CD14-positive monocyte (primary cell): ENCODE data around the gene SHROOM4. TPM values are rescaled to one million over a fixed set of nuclear protein-coding genes. Genes with fewer than 3 reads are reported as not detected.

Experiments
- DNase-seq, 3 donors: peaks; one replicate each; pipeline ENCODE4 v3.0.0-alpha.2; 2011 to 2022
- H2AFZ ChIP-seq: 2 replicates; pipeline ENCODE4 v1.6.0; 2012; ENCODE audit warnings: mild to moderate bottlenecking, low read depth, low read length, inconsistent platforms; ENCODE audit not compliant: insufficient read depth, poor library complexity, severe bottlenecking
- H3K27ac ChIP-seq, 2 donors: 1 replicate in 1 of 2; 2 replicates in 1 of 2; pipeline ENCODE4 v1.5.1; 2012 to 2013; ENCODE audit warnings: low read length in 2 of 2, control low read depth in 1 of 2, inconsistent platforms in 1 of 2, low read depth in 1 of 2, mild to moderate bottlenecking in 1 of 2
- H3K27me3 ChIP-seq, 2 donors: one replicate each; pipeline versions ENCODE4 v1.6.0 to v1.6.1; 2011 to 2013; ENCODE audit warnings: low read length in 2 of 2; ENCODE audit not compliant: control insufficient read depth in 2 of 2, insufficient read depth in 2 of 2
- H3K36me3 ChIP-seq, 2 donors: replicated peaks in 1 of 2; 1 replicate in 1 of 2; 2 replicates in 1 of 2; pipeline versions ENCODE4 v1.5.1 to v1.6.1; 2012 to 2013; ENCODE audit warnings: low read length in 2 of 2, control low read depth in 1 of 2, inconsistent platforms in 1 of 2, mild to moderate bottlenecking in 1 of 2; ENCODE audit not compliant: insufficient read depth in 2 of 2, control insufficient read depth in 1 of 2
- H3K4me1 ChIP-seq, 2 donors: 1 replicate in 1 of 2; 2 replicates in 1 of 2; pipeline versions ENCODE4 v1.5.1 to v1.6.1; 2012 to 2013; ENCODE audit warnings: low read length in 2 of 2, control low read depth in 1 of 2, inconsistent platforms in 1 of 2, mild to moderate bottlenecking in 1 of 2, moderate library complexity in 1 of 2; ENCODE audit not compliant: insufficient read depth in 2 of 2, control insufficient read depth in 1 of 2
- H3K4me2 ChIP-seq: replicated peaks from 2 replicates; pipeline ENCODE3; 2012; ENCODE audit warnings: low read length, moderate library complexity, mild to moderate bottlenecking; ENCODE audit not compliant: poor library complexity, severe bottlenecking; ENCODE audit errors: extremely low read depth
- H3K4me3 ChIP-seq, 3 experiments: fragments of 200-600 bp in 1 of 3; sonication (generic) in 1 of 3; replicated peaks in 1 of 3; 1 replicate in 2 of 3; 2 replicates in 1 of 3; pipeline ENCODE4 v1.5.1; 2011 to 2013; ENCODE audit warnings: low read length in 3 of 3, mild to moderate bottlenecking in 3 of 3, control low read depth in 2 of 3, low read depth in 2 of 3, inconsistent platforms in 1 of 3, moderate library complexity in 1 of 3
- H3K79me2 ChIP-seq: 2 replicates; pipeline ENCODE4 v1.6.0; 2012; ENCODE audit warnings: mild to moderate bottlenecking, control low read depth, inconsistent platforms, low read length, moderate library complexity; ENCODE audit not compliant: insufficient read depth
- H3K9ac ChIP-seq: 2 replicates; pipeline ENCODE4 v1.6.0; 2017; ENCODE audit warnings: low read length, mild to moderate bottlenecking; ENCODE audit not compliant: insufficient read depth, poor library complexity, severe bottlenecking
- H3K9me3 ChIP-seq, 2 donors: replicated peaks in 1 of 2; 1 replicate in 1 of 2; 2 replicates in 1 of 2; pipeline versions ENCODE4 v1.5.1 to v1.6.1; 2012 to 2013; ENCODE audit warnings: low read length in 2 of 2, control low read depth in 1 of 2; ENCODE audit not compliant: control insufficient read depth in 1 of 2, insufficient read depth in 1 of 2
- H4K20me1 ChIP-seq: 2 replicates; pipeline ENCODE4 v1.6.0; 2012; ENCODE audit warnings: mild to moderate bottlenecking, low read length, control low read depth, moderate library complexity; ENCODE audit not compliant: insufficient read depth
- H3K27ac Mint-ChIP-seq, 7 donors: one replicate each; pipeline ENCODE4 v1.8.0; 2020; ENCODE audit warnings: mild to moderate bottlenecking in 7 of 7, mixed read lengths in 7 of 7, moderate library complexity in 6 of 7, inconsistent platforms in 2 of 7
- H3K27me3 Mint-ChIP-seq, 3 donors: one replicate each; pipeline ENCODE4 v1.8.0; 2021 to 2022; ENCODE audit warnings: low read depth in 3 of 3, mild to moderate bottlenecking in 3 of 3, mixed read lengths in 3 of 3, moderate library complexity in 3 of 3, inconsistent platforms in 1 of 3
- H3K36me3 Mint-ChIP-seq, 2 donors: one replicate each; pipeline ENCODE4 v1.8.0; 2020; ENCODE audit warnings: mixed read lengths in 2 of 2, inconsistent platforms in 1 of 2, mild to moderate bottlenecking in 1 of 2
- H3K4me1 Mint-ChIP-seq: one replicate; pipeline ENCODE4 v1.8.0; 2020; ENCODE audit warnings: mild to moderate bottlenecking, mixed read lengths
- H3K4me3 Mint-ChIP-seq, 2 donors: one replicate each; pipeline ENCODE4 v1.8.0; 2020; ENCODE audit warnings: mild to moderate bottlenecking in 2 of 2, mixed read lengths in 2 of 2, moderate library complexity in 1 of 2
- H3K9me3 Mint-ChIP-seq, 7 donors: one replicate each; pipeline ENCODE4 v1.8.0; 2020 to 2022; ENCODE audit warnings: mixed read lengths in 7 of 7, mild to moderate bottlenecking in 6 of 7, moderate library complexity in 6 of 7, inconsistent platforms in 2 of 7
- WGBS: methylation state at CpG from one replicate; pipeline ENCODE4 v1.1.5; 2013; ENCODE audit warnings: missing lambda C conversion rate; ENCODE audit not compliant: insufficient coverage; 5-methylcytosine and 5-hydroxymethylcytosine counted together
- intact Hi-C, 2 donors: fragments of 100-400 bp; cut with micrococcal nuclease; formaldehyde crosslinking; loops; one replicate each; pipeline versions ENCODE4 v1.15.0 to v1.15.1; 2023
- polyA plus RNA-seq, 3 donors: library from polyadenylated mRNA; depleted of rRNA in 1 of 3; unstranded in 2 of 3; stranded (reverse) in 1 of 3; fragments of 300-500 nt in 2 of 3; fragments of >200 nt in 1 of 3; fragmentation: Illumina TruSeq in 2 of 3; gene quantifications; 1 replicate in 2 of 3; 2 replicates in 1 of 3; pipeline ENCODE4 v1.2.3, GENCODE V29; 2012 to 2021
- TF ChIP-seq, protein P1 (sequence below): fragments of 200-600 bp; IDR thresholded peaks from one replicate; pipeline ENCODE4 v1.8.0; 2022; ENCODE audit warnings: antibody characterized with exemption, mild to moderate bottlenecking

The SHROOM4 gene
- polyA plus RNA-seq, 3 donors: under 0.01 TPM; not detected in 2

DNA sequence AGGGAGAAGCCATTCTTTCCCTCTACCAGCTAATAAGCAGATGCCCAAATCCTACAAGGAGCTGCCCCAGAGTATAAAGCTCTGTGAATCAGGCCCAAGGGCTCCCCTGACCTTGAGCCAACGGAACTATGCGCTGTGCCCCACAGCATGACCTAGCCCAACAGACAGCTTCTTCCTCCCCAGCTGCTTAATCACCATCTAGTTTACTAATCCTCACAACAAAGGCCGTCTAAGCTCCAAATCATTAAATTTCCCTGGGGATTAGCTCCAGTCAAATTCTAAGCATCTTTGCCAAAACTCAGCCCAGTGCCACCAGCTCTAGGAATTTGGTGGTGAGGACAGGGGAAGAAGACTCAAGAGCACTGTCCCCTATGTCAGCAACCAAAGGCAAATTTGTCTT is 113.1 kb downstream of the SHROOM4 start:
- no peak overlapping the region for H3K27ac Mint-ChIP-seq
- H3K79me2 ChIP-seq: no peaks in the 10 kb centered on the region
- DNase-seq: no peak
- intact Hi-C loops: no loop called here
- WGBS: no CpG with 5 or more reads among the region's 3 CpGs
- no peaks in the 10 kb centered on the region for H3K27me3 ChIP-seq
- no peak overlapping the region for H3K27ac ChIP-seq
- no peak overlapping the region for H3K9ac ChIP-seq
- no peak overlapping the region for H3K4me3 Mint-ChIP-seq
- H3K4me2 ChIP-seq: no peak overlapping the region
- H3K27me3 Mint-ChIP-seq: peaks cover 0 to 6% (median 0%) of the 10 kb centered on the region in 3 donors
- H3K4me1 ChIP-seq: peaks cover 0 to 8% of the 10 kb centered on the region in 2 donors
- H4K20me1 ChIP-seq: no peaks in the 10 kb centered on the region
- H3K4me1 Mint-ChIP-seq: peaks cover 11% of the 10 kb centered on the region
- no peaks in the 10 kb centered on the region for H3K36me3 ChIP-seq
- no peak overlapping the region for H3K4me3 ChIP-seq
- no peak overlapping the region for H2AFZ ChIP-seq
- TF ChIP-seq, protein P1, sequence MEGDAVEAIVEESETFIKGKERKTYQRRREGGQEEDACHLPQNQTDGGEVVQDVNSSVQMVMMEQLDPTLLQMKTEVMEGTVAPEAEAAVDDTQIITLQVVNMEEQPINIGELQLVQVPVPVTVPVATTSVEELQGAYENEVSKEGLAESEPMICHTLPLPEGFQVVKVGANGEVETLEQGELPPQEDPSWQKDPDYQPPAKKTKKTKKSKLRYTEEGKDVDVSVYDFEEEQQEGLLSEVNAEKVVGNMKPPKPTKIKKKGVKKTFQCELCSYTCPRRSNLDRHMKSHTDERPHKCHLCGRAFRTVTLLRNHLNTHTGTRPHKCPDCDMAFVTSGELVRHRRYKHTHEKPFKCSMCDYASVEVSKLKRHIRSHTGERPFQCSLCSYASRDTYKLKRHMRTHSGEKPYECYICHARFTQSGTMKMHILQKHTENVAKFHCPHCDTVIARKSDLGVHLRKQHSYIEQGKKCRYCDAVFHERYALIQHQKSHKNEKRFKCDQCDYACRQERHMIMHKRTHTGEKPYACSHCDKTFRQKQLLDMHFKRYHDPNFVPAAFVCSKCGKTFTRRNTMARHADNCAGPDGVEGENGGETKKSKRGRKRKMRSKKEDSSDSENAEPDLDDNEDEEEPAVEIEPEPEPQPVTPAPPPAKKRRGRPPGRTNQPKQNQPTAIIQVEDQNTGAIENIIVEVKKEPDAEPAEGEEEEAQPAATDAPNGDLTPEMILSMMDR: no peak
- no peaks in the 10 kb centered on the region for H3K36me3 Mint-ChIP-seq
- H3K9me3 Mint-ChIP-seq: no peaks in the 10 kb centered on the region
- H3K9me3 ChIP-seq: no peaks in the 10 kb centered on the region

DNA sequence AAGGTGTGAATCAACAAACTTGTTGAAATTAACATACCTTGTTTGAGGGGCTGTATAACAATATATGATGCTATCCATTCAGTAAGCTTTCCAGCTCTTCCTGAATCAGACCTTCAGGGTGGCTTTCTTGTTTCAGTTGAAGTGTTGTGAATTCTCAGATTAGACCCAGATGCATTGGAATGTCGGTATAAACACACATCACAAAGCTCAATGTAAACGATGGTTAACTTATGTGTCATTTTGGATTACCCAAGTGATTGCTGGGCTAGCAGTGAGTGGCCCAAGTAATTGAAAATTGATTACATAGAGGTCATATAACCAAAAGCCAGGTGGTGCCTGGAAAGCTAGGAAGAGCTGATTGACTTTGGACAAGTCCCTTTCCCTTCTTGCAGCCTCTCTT is 115.0 kb downstream of the SHROOM4 start:
- DNase-seq: no peak
- WGBS: no CpG with 5 or more reads among the region's 2 CpGs
- H3K9ac ChIP-seq: no peak overlapping the region
- Mint-ChIP-seq H3K36me3 (no peaks in the 10 kb centered on the region), H3K27me3 (peaks cover 0 to 8% (median 0%) of the 10 kb centered on the region in 3 donors), H3K9me3 (no peaks in the 10 kb centered on the region), H3K4me1 (no peaks in the 10 kb centered on the region), H3K27ac (no peak overlapping the region), H3K4me3 (no peak overlapping the region)
- H3K4me1 ChIP-seq: no peaks in the 10 kb centered on the region
- intact Hi-C loops: no loop called here
- H3K79me2 ChIP-seq: no peaks in the 10 kb centered on the region
- H4K20me1 ChIP-seq: no peaks in the 10 kb centered on the region
- no peak overlapping the region for H3K27ac ChIP-seq
- H3K36me3 ChIP-seq: no peaks in the 10 kb centered on the region
- no peaks in the 10 kb centered on the region for H3K9me3 ChIP-seq
- no peaks in the 10 kb centered on the region for H3K27me3 ChIP-seq
- TF ChIP-seq, protein P1: no peak
- H2AFZ ChIP-seq: no peak overlapping the region
- H3K4me2 ChIP-seq: no peak overlapping the region
- H3K4me3 ChIP-seq: no peak overlapping the region
